Sigmoid colon (tissue), 7 donors: ENCODE results near the gene WDFY4. TPM values are rescaled to one million over a fixed set of nuclear protein-coding genes. Genes with fewer than 3 reads are reported as not detected.

ENCODE experiments used
- DNase-seq: peaks from one replicate; pipeline ENCODE4 v3.0.0-alpha.2; 2019
- H3K27ac ChIP-seq, 4 donors: fragments of 200-600 bp; sonication (generic); one replicate each; pipeline ENCODE4 v1.5.1; 2016 to 2019; ENCODE audit warnings: mild to moderate bottlenecking in 1 of 4
- H3K27me3 ChIP-seq, 3 donors: fragments of 200-600 bp; sonication (generic); one replicate each; pipeline ENCODE4 v1.5.1; 2019; ENCODE audit warnings: mild to moderate bottlenecking in 1 of 3
- H3K36me3 ChIP-seq, 4 donors: fragments of 200-600 bp; sonication (generic); one replicate each; pipeline ENCODE4 v1.5.1; 2016 to 2019
- H3K4me1 ChIP-seq, 4 donors: fragments of 200-600 bp; sonication (generic); one replicate each; pipeline ENCODE4 v1.5.1; 2017 to 2019
- H3K4me3 ChIP-seq, 4 donors: fragments of 200-600 bp; sonication (generic); one replicate each; pipeline ENCODE4 v1.5.1; 2017 to 2019; ENCODE audit warnings: mild to moderate bottlenecking in 2 of 4, moderate library complexity in 1 of 4
- H3K9me3 ChIP-seq, 4 donors: fragments of 200-600 bp in 3 of 4; sonication (generic) in 3 of 4; one replicate each; pipeline versions ENCODE4 v1.5.1 to v1.6.1; 2013 to 2019
- EP300 ChIP-seq, 4 donors: sonication (generic); formaldehyde crosslinking; IDR thresholded peaks; one replicate each; pipeline ENCODE4 v1.6.1; 2017; ENCODE audit warnings: antibody characterized with exemption in 4 of 4
- POLR2A ChIP-seq, 2 donors: fragments of 450-650 bp; IDR thresholded peaks; one replicate each; pipeline ENCODE4 v1.6.1; 2016; ENCODE audit warnings: antibody characterized with exemption in 2 of 2, mild to moderate bottlenecking in 2 of 2, moderate library complexity in 2 of 2
- POLR2AphosphoS5 ChIP-seq, 4 donors: sonication (generic); formaldehyde crosslinking; IDR thresholded peaks; one replicate each; pipeline ENCODE4 v1.6.1; 2017; ENCODE audit warnings: antibody characterized with exemption in 4 of 4
- WGBS, 2 donors: extraction: QIAGEN DNeasy Blood & Tissue Kit; methylation state at CpG; one replicate each; pipeline ENCODE4 v1.1.7; 2013; 5-methylcytosine and 5-hydroxymethylcytosine counted together
- intact Hi-C: fragments of 100-400 bp; cut with DNase I; formaldehyde crosslinking; loops from one replicate; pipeline ENCODE4 v1.15.1; 2023
- polyA plus RNA-seq, 3 donors: library from polyadenylated mRNA; stranded (reverse); fragments of 200-250 nt; gene quantifications; one replicate each; pipeline ENCODE4 v1.2.3, GENCODE V29; 2013
- total RNA-seq, 4 donors: library from RNA; depleted of rRNA; stranded (reverse); fragments of >200 nt; gene quantifications; one replicate each; pipeline ENCODE4 v1.1.0, GENCODE V29; 2016
- TF ChIP-seq, protein P1 (sequence below), 4 experiments: fragments of 450-650 bp in 3 of 4; fragments of 200-600 bp in 1 of 4; IDR thresholded peaks; one replicate each; pipeline ENCODE4 v1.5.1; 2016 to 2019; ENCODE audit warnings: antibody characterized with exemption in 4 of 4, mild to moderate bottlenecking in 3 of 4, moderate library complexity in 2 of 4
- donor health status: healthy with polysubstance abuse.
- donor health status: Bipolar disorder and iron deficiency.
- donor health status: healthy.

WDFY4 gene
- total and polyA plus RNA-seq, 7 donors = 0.60 to 18.6 (median 2.5) TPM

DNA sequence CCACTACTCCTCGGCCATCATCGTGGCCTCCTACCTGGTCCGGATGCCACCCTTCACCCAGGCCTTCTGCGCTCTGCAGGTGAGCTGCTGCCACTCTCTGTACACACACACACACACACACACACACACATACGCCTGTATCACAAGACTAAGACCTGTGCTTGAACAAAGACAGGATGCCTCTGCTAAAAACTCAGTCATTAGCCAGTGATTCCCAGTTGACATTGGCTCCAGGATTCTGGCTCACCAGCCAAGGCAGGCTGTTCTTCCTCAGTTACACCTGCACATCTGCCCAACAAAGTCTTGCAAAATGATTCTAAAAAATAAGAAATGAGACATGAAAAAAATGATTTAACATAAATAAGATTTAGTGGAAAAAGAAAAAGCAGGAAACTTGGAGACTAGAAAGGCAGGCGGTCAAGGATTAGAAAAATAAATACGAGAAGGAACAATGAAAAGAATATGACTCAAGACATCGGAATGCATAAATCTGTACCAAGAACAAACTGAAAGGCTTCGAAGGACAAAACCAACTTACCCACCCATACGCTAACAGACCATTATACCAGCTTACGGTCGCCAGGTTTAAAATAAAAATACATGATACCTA lies 262.3 kb downstream of the WDFY4 start:
- 89 to 91% methylated on average over 12 of the region's 12 CpGs for WGBS, 2 donors
- Histone ChIP-seq H3K27ac (no peak overlapping the region), H3K4me3 (no peak overlapping the region), H3K27me3 (no peaks in the 10 kb centered on the region), H3K4me1 (no peaks in the 10 kb centered on the region), H3K36me3 (no peaks in the 10 kb centered on the region), H3K9me3 (no peaks in the 10 kb centered on the region)
- peak; percentile 21 for DNase-seq
- intact Hi-C loops = no loop called here
- TF ChIP-seq POLR2A (IDR thresholded peaks at IDR 0.05) = no peak

DNA sequence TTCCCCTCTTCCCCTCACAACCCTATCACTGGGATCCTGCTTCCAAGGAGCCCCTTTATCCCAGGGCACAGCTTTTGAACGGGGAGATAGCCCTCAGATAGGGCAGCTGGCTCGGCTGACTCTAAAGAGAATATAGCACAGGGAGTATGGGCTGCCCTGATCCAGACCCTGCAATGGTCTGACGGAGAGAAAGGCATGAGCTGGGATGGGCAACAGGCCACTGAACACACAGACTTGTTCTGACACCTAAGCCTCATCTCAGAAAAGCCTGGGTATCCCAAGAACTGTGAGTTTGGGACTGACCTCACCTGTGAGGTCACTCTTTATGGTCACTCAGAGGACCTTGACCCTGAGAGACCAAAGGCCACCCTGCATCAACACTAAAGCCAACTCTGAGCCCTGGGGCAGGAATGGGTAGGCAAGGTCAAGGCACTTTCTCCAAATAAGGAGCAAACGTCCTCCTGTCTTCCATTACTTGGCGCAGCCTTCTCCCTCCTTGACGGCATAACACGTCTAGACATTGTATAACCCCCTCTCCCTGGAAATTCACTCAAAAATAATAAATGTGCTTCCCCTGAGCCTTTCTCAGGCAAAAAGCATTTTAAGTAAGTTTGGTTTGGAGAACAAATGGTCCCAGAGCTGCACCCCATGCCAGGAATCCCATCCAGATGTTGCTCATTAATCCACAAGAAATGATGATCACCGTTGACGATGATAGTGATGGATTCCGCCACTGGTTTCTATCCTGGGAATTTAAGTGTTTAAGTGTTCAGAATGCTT lies 263.2 kb downstream of the WDFY4 start:
- 81 to 83% methylated on average over 10 of the region's 10 CpGs for WGBS, 2 donors
- TF ChIP-seq, protein P1, sequence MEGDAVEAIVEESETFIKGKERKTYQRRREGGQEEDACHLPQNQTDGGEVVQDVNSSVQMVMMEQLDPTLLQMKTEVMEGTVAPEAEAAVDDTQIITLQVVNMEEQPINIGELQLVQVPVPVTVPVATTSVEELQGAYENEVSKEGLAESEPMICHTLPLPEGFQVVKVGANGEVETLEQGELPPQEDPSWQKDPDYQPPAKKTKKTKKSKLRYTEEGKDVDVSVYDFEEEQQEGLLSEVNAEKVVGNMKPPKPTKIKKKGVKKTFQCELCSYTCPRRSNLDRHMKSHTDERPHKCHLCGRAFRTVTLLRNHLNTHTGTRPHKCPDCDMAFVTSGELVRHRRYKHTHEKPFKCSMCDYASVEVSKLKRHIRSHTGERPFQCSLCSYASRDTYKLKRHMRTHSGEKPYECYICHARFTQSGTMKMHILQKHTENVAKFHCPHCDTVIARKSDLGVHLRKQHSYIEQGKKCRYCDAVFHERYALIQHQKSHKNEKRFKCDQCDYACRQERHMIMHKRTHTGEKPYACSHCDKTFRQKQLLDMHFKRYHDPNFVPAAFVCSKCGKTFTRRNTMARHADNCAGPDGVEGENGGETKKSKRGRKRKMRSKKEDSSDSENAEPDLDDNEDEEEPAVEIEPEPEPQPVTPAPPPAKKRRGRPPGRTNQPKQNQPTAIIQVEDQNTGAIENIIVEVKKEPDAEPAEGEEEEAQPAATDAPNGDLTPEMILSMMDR (IDR thresholded peaks at IDR 0.05) = no peak
- no peak for TF ChIP-seq EP300 (IDR thresholded peaks at IDR 0.05)
- TF ChIP-seq POLR2AphosphoS5 (IDR thresholded peaks at IDR 0.05) = no peak
- TF ChIP-seq POLR2A (IDR thresholded peaks at IDR 0.05) = no peak
- no peaks in the 10 kb centered on the region for H3K27me3 ChIP-seq
- no peaks in the 10 kb centered on the region for H3K4me1 ChIP-seq
- H3K27ac ChIP-seq = no peak overlapping the region
- no peak overlapping the region for H3K4me3 ChIP-seq
- no peaks in the 10 kb centered on the region for H3K36me3 ChIP-seq
- no peaks in the 10 kb centered on the region for H3K9me3 ChIP-seq
- intact Hi-C loops = no loop called here
- DNase-seq = peak; percentile 11

DNA sequence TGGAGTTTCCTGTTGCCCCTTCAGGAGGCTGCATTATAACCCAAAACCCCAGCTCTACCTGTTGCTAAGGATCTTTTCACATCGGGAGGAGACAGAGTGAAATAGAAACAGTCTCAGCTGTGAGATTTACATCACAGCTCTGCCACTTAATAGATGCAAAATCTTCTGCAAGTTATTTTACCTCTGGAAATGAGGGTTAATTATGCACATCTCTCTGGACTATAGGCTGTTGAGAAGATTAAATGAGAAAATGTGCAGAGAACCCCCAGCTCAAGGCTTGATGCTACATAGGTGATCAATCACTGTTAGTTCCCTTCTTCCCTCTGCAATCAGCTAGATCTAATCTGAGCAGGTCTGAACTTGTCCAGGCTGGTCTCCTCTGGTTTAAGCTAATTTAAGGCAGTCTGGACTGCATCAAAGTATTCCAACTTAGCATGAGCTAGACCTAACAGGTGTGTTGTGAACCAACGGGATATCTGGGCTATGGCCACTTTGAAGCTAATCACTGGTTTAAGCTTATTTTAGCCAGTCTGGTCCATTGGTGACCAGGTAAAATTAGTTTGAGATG lies 263.9 kb downstream of the WDFY4 start:
- Histone ChIP-seq H3K4me1 (no peaks in the 10 kb centered on the region), H3K36me3 (no peaks in the 10 kb centered on the region), H3K9me3 (no peaks in the 10 kb centered on the region), H3K27ac (no peak overlapping the region), H3K27me3 (no peaks in the 10 kb centered on the region), H3K4me3 (no peak overlapping the region)
- TF ChIP-seq POLR2A (IDR thresholded peaks at IDR 0.05) = no peak
- TF ChIP-seq, protein P1 (IDR thresholded peaks at IDR 0.05) = no peak
- TF ChIP-seq POLR2AphosphoS5 (IDR thresholded peaks at IDR 0.05) = no peak
- no peak for TF ChIP-seq EP300 (IDR thresholded peaks at IDR 0.05)
- WGBS, 2 donors = 93 to 94% methylated on average over 2 of the region's 2 CpGs
- intact Hi-C loops = no loop called here
- no peak for DNase-seq

DNA sequence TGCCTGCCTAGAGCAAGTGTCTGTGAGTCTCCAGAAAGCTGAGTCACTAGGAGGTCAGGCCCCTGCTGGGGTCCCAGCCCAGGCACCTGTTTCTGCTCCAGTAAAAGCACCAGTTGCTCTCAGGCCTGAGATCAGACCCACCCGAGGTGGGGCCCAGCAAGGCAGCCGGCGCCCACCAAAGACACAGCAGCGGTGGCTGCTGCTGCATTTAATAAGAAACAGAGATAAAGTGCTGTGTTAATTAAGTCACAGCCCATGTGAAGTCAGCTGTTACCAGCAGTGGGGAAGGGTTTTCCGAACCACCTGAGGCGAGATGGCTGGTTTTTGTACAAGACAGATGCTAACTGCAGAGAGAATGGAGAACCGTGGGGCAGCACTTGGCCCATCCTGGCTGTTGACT lies 267.0 kb downstream of the WDFY4 start:
- intact Hi-C loops = no loop called here
- WGBS, 2 donors = 86 to 91% methylated on average over 7 of the region's 7 CpGs
- no peaks in the 10 kb centered on the region for H3K27me3 ChIP-seq
- peak; percentile 34 for DNase-seq
- H3K9me3 ChIP-seq = no peaks in the 10 kb centered on the region
- no peak overlapping the region for H3K4me3 ChIP-seq
- no peaks in the 10 kb centered on the region for H3K36me3 ChIP-seq
- no peaks in the 10 kb centered on the region for H3K4me1 ChIP-seq
- TF ChIP-seq EP300 (IDR thresholded peaks at IDR 0.05) (no peak), POLR2AphosphoS5 (IDR thresholded peaks at IDR 0.05) (no peak), POLR2A (IDR thresholded peaks at IDR 0.05) (no peak)
- TF ChIP-seq, protein P1 (IDR thresholded peaks at IDR 0.05) = no peak
- no peak overlapping the region for H3K27ac ChIP-seq

DNA sequence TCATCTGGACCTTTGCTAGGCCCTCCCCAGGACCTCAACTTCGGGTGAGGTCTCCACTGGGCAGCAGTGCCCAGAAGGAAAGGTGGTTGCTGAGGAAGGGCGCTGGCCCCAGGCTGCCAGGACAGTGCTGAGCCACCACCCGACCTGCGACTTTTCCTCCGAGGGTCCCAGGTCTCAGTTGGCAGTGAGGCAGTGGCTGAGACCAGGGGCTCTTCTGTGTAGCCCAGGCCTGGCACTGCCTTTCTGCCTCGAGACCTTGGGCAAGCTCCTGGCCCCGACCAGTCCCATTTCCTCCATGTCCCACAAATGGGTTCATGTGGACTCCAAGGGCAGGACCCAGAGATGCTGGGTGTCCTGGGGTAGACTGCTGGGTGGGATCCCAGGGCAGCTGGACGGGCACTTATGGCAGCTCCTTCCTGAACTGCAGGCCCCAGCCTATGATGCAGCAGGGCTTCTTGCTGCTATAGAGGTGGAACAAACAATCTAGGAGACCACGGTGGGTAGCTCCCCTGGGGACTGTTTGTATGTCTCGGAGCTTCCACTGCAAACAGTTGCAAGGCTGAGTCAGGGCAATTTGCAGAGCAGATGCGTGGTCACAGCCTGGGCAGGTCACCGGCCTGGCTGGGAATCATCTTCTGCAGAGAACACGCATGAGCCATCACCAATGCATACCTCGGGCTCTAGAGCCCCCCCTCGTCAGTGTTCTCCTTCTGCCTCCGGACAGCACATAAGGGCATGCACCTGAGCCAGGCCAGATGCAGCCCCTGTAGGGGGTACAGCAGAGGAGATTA lies 272.9 kb downstream of the WDFY4 start:
- peak; percentile 46 for DNase-seq
- Histone ChIP-seq H3K27me3 (no peaks in the 10 kb centered on the region), H3K27ac (no peak overlapping the region), H3K4me1 (no peaks in the 10 kb centered on the region), H3K36me3 (no peaks in the 10 kb centered on the region), H3K9me3 (no peaks in the 10 kb centered on the region), H3K4me3 (no peak overlapping the region)
- no peak for TF ChIP-seq EP300 (IDR thresholded peaks at IDR 0.05)
- no peak for TF ChIP-seq POLR2AphosphoS5 (IDR thresholded peaks at IDR 0.05)
- TF ChIP-seq, protein P1 (IDR thresholded peaks at IDR 0.05) = no peak
- no peak for TF ChIP-seq POLR2A (IDR thresholded peaks at IDR 0.05)
- WGBS, 2 donors = 93 to 96% methylated on average over 16 of the region's 16 CpGs
- intact Hi-C loops = no loop called here
